ENCODE results near the gene GCGR.

The GCGR gene

GRCh38 chr17:81803728-81804558 is at the start of gene GCGR:
Gene GCGR (plus strand): TSS chr17:81804150. CDS start chr17:81809019, 4,869 bp downstream.
- DNase-seq = no peak

- no peak for DNase-seq
These were observed 11.0 kb upstream of the GCGR start for GRCh38 chr17:81792675-81793615.

GRCh38 chr17:81794074-81794476 is 9.9 kb upstream of the GCGR start:
- DNase-seq = no peak

- peak in 2 of 3 donors; percentile 20 to 38 for DNase-seq
These were observed 9.4 kb upstream of the GCGR start for GRCh38 chr17:81794509-81794908.

- DNase-seq = no peak
These were observed 2.6 kb upstream of the GCGR start for GRCh38 chr17:81801327-81801726.

GRCh38 chr17:81802048-81802758 is 1.7 kb upstream of the GCGR start:
- DNase-seq = no peak

GRCh38 chr17:81802856-81803643 is 900 bp upstream of the GCGR start:
- DNase-seq = no peak

- DNase-seq = no peak
These were observed 829 bp downstream of the GCGR start for GRCh38 chr17:81804559-81805399.

- DNase-seq = no peak
These were observed 1.9 kb downstream of the GCGR start for GRCh38 chr17:81805707-81806460.

- DNase-seq = no peak
These were observed 2.7 kb downstream of the GCGR start for GRCh38 chr17:81806461-81807209.

- no peak for DNase-seq
These were observed 3.3 kb downstream of the GCGR start for GRCh38 chr17:81807210-81807719.

GRCh38 chr17:81807839-81808238 is 3.9 kb downstream of the GCGR start:
- no peak for DNase-seq

- no peak for DNase-seq
These were observed 5.0 kb downstream of the GCGR start for GRCh38 chr17:81808778-81809555.

GRCh38 chr17:81809556-81809998 is 5.6 kb downstream of the GCGR start:
- DNase-seq = no peak

GRCh38 chr17:81810476-81810875 is 6.5 kb downstream of the GCGR start:
- no peak for DNase-seq

GRCh38 chr17:81810892-81811704 is 7.1 kb downstream of the GCGR start:
- DNase-seq = no peak

GRCh38 chr17:81811705-81812570 is 8.0 kb downstream of the GCGR start:
- no peak for DNase-seq

Measured in suppressor macrophage treated with lipopolysaccharide for 1 hour (primary cell).